Trophoblast cell (in vitro differentiated cells and primary cell): ENCODE data around the gene HSPB9.

Source experiments
- DNase-seq, 2 donors: peaks; one replicate each; pipeline ENCODE4 v3.0.0-alpha.2; 2016
- H2AFZ ChIP-seq: 2 replicates; pipeline ENCODE4 v1.6.1; 2013; ENCODE audit warnings: low read length, moderate library complexity, mild to moderate bottlenecking; ENCODE audit not compliant: insufficient read depth, poor library complexity
- H2AK5ac ChIP-seq: 2 replicates; pipeline ENCODE4 v1.6.1; 2013; ENCODE audit warnings: mild to moderate bottlenecking, low read length
- H2BK120ac ChIP-seq: 2 replicates; pipeline ENCODE4 v1.6.1; 2013; ENCODE audit warnings: low read length, mild to moderate bottlenecking, moderate library complexity; ENCODE audit not compliant: insufficient read depth, poor library complexity
- H2BK12ac ChIP-seq: 2 replicates; pipeline ENCODE4 v1.6.1; 2013; ENCODE audit warnings: mild to moderate bottlenecking, low read length, moderate library complexity
- H2BK5ac ChIP-seq: 2 replicates; pipeline ENCODE4 v1.6.1; 2013; ENCODE audit warnings: low read length, low read depth, moderate library complexity, mild to moderate bottlenecking; ENCODE audit not compliant: poor library complexity
- H3K14ac ChIP-seq: 2 replicates; pipeline ENCODE4 v1.6.1; 2013; ENCODE audit warnings: mild to moderate bottlenecking, low read length
- H3K18ac ChIP-seq: 2 replicates; pipeline ENCODE4 v1.6.1; 2013; ENCODE audit warnings: mild to moderate bottlenecking, low read length
- H3K23ac ChIP-seq: 2 replicates; pipeline ENCODE4 v1.6.1; 2013; ENCODE audit warnings: low read length
- H3K27ac ChIP-seq: 2 replicates; pipeline ENCODE4 v1.5.1; 2013; ENCODE audit warnings: low read depth, mild to moderate bottlenecking, inconsistent platforms, low read length, moderate library complexity
- H3K27me3 ChIP-seq: 2 replicates; pipeline ENCODE4 v1.6.1; 2013; ENCODE audit warnings: inconsistent platforms, mild to moderate bottlenecking, low read length, moderate library complexity; ENCODE audit not compliant: insufficient read depth
- H3K36me3 ChIP-seq, 2 experiments: 1 replicate in 1 of 2; 2 replicates in 1 of 2; pipeline ENCODE4 v1.6.1; 2013; ENCODE audit warnings: low read length in 2 of 2, mild to moderate bottlenecking in 2 of 2, moderate library complexity in 1 of 2; ENCODE audit not compliant: insufficient read depth in 2 of 2, control insufficient read depth in 1 of 2
- H3K4ac ChIP-seq: 2 replicates; pipeline ENCODE4 v1.6.1; 2013; ENCODE audit warnings: low read depth, mild to moderate bottlenecking, low read length, moderate library complexity
- H3K4me1 ChIP-seq, 2 experiments: 1 replicate in 1 of 2; 2 replicates in 1 of 2; pipeline ENCODE4 v1.6.1; 2013; ENCODE audit warnings: low read length in 2 of 2, mild to moderate bottlenecking in 2 of 2, moderate library complexity in 1 of 2; ENCODE audit not compliant: insufficient read depth in 2 of 2, control insufficient read depth in 1 of 2
- H3K4me2 ChIP-seq: 2 replicates; pipeline ENCODE4 v1.6.1; 2013; ENCODE audit warnings: inconsistent platforms, mild to moderate bottlenecking, low read length, moderate library complexity
- H3K4me3 ChIP-seq: 2 replicates; pipeline ENCODE4 v1.5.1; 2013; ENCODE audit warnings: mild to moderate bottlenecking, low read depth, low read length, inconsistent platforms
- H3K79me1 ChIP-seq: one replicate; pipeline ENCODE4 v1.6.1; 2013; ENCODE audit warnings: low read length
- H3K79me2 ChIP-seq: 2 replicates; pipeline ENCODE4 v1.6.1; 2013; ENCODE audit warnings: low read length, mild to moderate bottlenecking; ENCODE audit not compliant: control insufficient read depth, insufficient read depth, poor library complexity
- H3K9ac ChIP-seq: 2 replicates; pipeline ENCODE4 v1.6.1; 2013; ENCODE audit warnings: mild to moderate bottlenecking, low read length
- H3K9me3 ChIP-seq: 2 replicates; pipeline ENCODE4 v1.6.1; 2013; ENCODE audit warnings: low read depth, mild to moderate bottlenecking, control low read depth, inconsistent platforms, low read length; ENCODE audit not compliant: insufficient read depth
- H4K12ac ChIP-seq: 2 replicates; pipeline ENCODE4 v1.6.1; 2013; ENCODE audit warnings: low read depth, mild to moderate bottlenecking, low read length, moderate library complexity
- H4K8ac ChIP-seq: 2 replicates; pipeline ENCODE4 v1.6.1; 2013; ENCODE audit warnings: low read depth, mild to moderate bottlenecking, low read length, moderate library complexity
- H4K91ac ChIP-seq: one replicate; pipeline ENCODE4 v1.6.1; 2013; ENCODE audit warnings: low read depth, mild to moderate bottlenecking, low read length, moderate library complexity
- WGBS: extraction: QIAGEN DNeasy Blood & Tissue Kit; methylation state at CpG from one replicate; pipeline ENCODE4 v1.1.7; 2013; ENCODE audit warnings: missing lambda C conversion rate; ENCODE audit not compliant: insufficient read length, insufficient coverage; ENCODE audit errors: extremely low coverage; 5-methylcytosine and 5-hydroxymethylcytosine counted together

The HSPB9 gene

GRCh38 chr17:42101513-42102292, 20.9 kb upstream of the HSPB9 start:
- H2BK12ac ChIP-seq, result no peak overlapping the region

GRCh38 chr17:42103221-42103954, 19.2 kb upstream of the HSPB9 start:
- H4K12ac ChIP-seq, result no peak overlapping the region
- no peak overlapping the region for H2AK5ac ChIP-seq
- no peak overlapping the region for H2BK120ac ChIP-seq
- H3K9me3 ChIP-seq, result no peaks in the 10 kb centered on the region
- no peaks in the 10 kb centered on the region for H3K79me2 ChIP-seq
- H3K9ac ChIP-seq, result no peak overlapping the region
- H2BK5ac ChIP-seq, result no peak overlapping the region
- no CpG with 5 or more reads among the region's 11 CpGs for WGBS
- no peak overlapping the region for H3K4me2 ChIP-seq
- H4K8ac ChIP-seq, result no peak overlapping the region
- H3K36me3 ChIP-seq, result no peaks in the 10 kb centered on the region
- H3K14ac ChIP-seq, result no peak overlapping the region
- peaks cover 2% of the 10 kb centered on the region for H3K27me3 ChIP-seq
- no peak overlapping the region for H2AFZ ChIP-seq
- H3K23ac ChIP-seq, result no peak overlapping the region
- H3K79me1 ChIP-seq, result no peaks in the 10 kb centered on the region
- no peak overlapping the region for H3K4ac ChIP-seq
- peak; percentile 52 to 93 for DNase-seq
- no peak overlapping the region for H3K4me3 ChIP-seq
- H3K4me1 ChIP-seq, result peaks cover 0 to 3% of the 10 kb centered on the region in 2 experiments
- H3K27ac ChIP-seq, result no peak overlapping the region
- no peak overlapping the region for H2BK12ac ChIP-seq
- H4K91ac ChIP-seq, result no peak overlapping the region
- H3K18ac ChIP-seq, result no peak overlapping the region

More at GRCh38 chr17:42101513-42102292, 20.9 kb upstream of the HSPB9 start:
- no peak overlapping the region for H4K12ac ChIP-seq
- no peak overlapping the region for H3K27ac ChIP-seq
- no peak overlapping the region for H3K4me2 ChIP-seq
- no peak overlapping the region for H4K8ac ChIP-seq
- no peak overlapping the region for H4K91ac ChIP-seq
- peaks cover 0 to 2% of the 10 kb centered on the region in 2 experiments for H3K4me1 ChIP-seq
- H3K27me3 ChIP-seq, result peaks cover 15% of the 10 kb centered on the region
- H3K36me3 ChIP-seq, result no peaks in the 10 kb centered on the region
- no CpG with 5 or more reads among the region's 14 CpGs for WGBS
- H3K79me1 ChIP-seq, result no peaks in the 10 kb centered on the region
- H2AK5ac ChIP-seq, result no peak overlapping the region
- H3K79me2 ChIP-seq, result no peaks in the 10 kb centered on the region
- no peak overlapping the region for H2BK5ac ChIP-seq
- no peak overlapping the region for H3K23ac ChIP-seq
- no peak overlapping the region for H2BK120ac ChIP-seq
- H3K4ac ChIP-seq, result no peak overlapping the region
- no peak overlapping the region for H3K18ac ChIP-seq
- no peak overlapping the region for H3K14ac ChIP-seq
- H2AFZ ChIP-seq, result no peak overlapping the region
- DNase-seq, result peak; percentile 67 to 87
- no peak overlapping the region for H3K9ac ChIP-seq
- H3K4me3 ChIP-seq, result no peak overlapping the region
- H3K9me3 ChIP-seq, result peaks cover 2% of the 10 kb centered on the region

DNA sequence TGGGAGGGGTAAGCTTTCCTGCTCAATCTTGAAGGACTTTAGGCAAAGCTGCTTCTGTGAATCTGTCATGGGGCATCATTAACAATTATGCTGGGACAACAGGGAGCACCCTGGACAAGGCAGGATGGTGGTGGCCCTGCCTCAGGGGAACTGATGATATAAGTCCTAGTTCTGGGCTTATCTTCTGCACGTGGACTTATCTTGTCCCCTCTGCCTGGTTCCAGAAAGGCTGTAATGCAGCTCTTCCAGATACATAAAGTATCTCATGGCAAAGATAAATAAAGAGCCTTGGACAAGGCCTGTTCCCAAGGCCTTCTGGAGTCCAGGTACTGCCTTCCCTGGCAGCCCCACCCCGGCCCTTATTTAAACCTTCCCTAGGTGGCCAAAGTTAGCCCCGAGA, 18.3 kb upstream of the HSPB9 start:
- H4K91ac ChIP-seq, result no peak overlapping the region
- H3K9me3 ChIP-seq, result no peaks in the 10 kb centered on the region
- no peak overlapping the region for H3K4me2 ChIP-seq
- no peak overlapping the region for H3K4me3 ChIP-seq
- H3K79me1 ChIP-seq, result no peaks in the 10 kb centered on the region
- no peak overlapping the region for H3K9ac ChIP-seq
- H4K8ac ChIP-seq, result no peak overlapping the region
- no peak overlapping the region for H2AK5ac ChIP-seq
- no peak overlapping the region for H3K4ac ChIP-seq
- H3K27ac ChIP-seq, result no peak overlapping the region
- no peak overlapping the region for H2BK120ac ChIP-seq
- no peaks in the 10 kb centered on the region for H3K79me2 ChIP-seq
- no peak overlapping the region for H3K14ac ChIP-seq
- DNase-seq, result no peak
- no peak overlapping the region for H2AFZ ChIP-seq
- whole genome bisulfite sequencing, result no CpG with 5 or more reads among the region's 3 CpGs
- H3K23ac ChIP-seq, result no peak overlapping the region
- H3K4me1 ChIP-seq, result peaks cover 0 to 3% of the 10 kb centered on the region in 2 experiments
- no peak overlapping the region for H2BK12ac ChIP-seq
- H4K12ac ChIP-seq, result no peak overlapping the region
- no peak overlapping the region for H3K18ac ChIP-seq
- H2BK5ac ChIP-seq, result no peak overlapping the region
- no peaks in the 10 kb centered on the region for H3K27me3 ChIP-seq
- H3K36me3 ChIP-seq, result no peaks in the 10 kb centered on the region

GRCh38 chr17:42106009-42106408, 16.6 kb upstream of the HSPB9 start:
- Histone ChIP-seq H3K4me3 (no peak overlapping the region), H3K27me3 (no peaks in the 10 kb centered on the region), H4K8ac (no peak overlapping the region), H2BK12ac (no peak overlapping the region), H3K4ac (no peak overlapping the region), H3K18ac (no peak overlapping the region), H2AFZ (no peak overlapping the region), H3K27ac (no peak overlapping the region), H3K4me1 (peaks cover 0 to 3% of the 10 kb centered on the region in 2 experiments), H3K23ac (no peak overlapping the region), H2AK5ac (no peak overlapping the region), H3K36me3 (no peaks in the 10 kb centered on the region), H3K9ac (no peak overlapping the region), H3K79me2 (no peaks in the 10 kb centered on the region), H3K4me2 (no peak overlapping the region), H4K91ac (no peak overlapping the region), H3K79me1 (no peaks in the 10 kb centered on the region), H3K14ac (no peak overlapping the region), H4K12ac (no peak overlapping the region), H2BK5ac (no peak overlapping the region), H2BK120ac (no peak overlapping the region), H3K9me3 (no peaks in the 10 kb centered on the region)
- no CpG with 5 or more reads among the region's 2 CpGs for WGBS
- no peak for DNase-seq
